Skeletal muscle tissue (tissue), 4 donors: ENCODE measurements around the gene KRTAP1-5. TPM values are rescaled to one million over a fixed set of nuclear protein-coding genes. Genes with fewer than 3 reads are reported as not detected.
"Not testable (repeated sequence)": the region's sequence is repeated elsewhere in the genome, so short reads cannot be mapped to it uniquely, and the experiment has no call there.

Experiments
- H3K27ac ChIP-seq: one replicate; pipeline ENCODE4 v1.7.0; 2013; ENCODE audit warnings: mild to moderate bottlenecking, low read depth, low read length, inconsistent platforms
- H3K27me3 ChIP-seq, 3 donors: one replicate each; pipeline ENCODE4 v1.7.0; 2013; ENCODE audit warnings: low read length in 3 of 3; ENCODE audit not compliant: control insufficient read depth in 3 of 3, insufficient read depth in 3 of 3
- H3K36me3 ChIP-seq, 3 donors: one replicate each; pipeline ENCODE4 v1.7.0; 2013; ENCODE audit warnings: low read length in 3 of 3; ENCODE audit not compliant: control insufficient read depth in 3 of 3, insufficient read depth in 3 of 3
- H3K4me1 ChIP-seq, 3 donors: one replicate each; pipeline ENCODE4 v1.7.0; 2013; ENCODE audit warnings: low read length in 3 of 3, mild to moderate bottlenecking in 3 of 3; ENCODE audit not compliant: control insufficient read depth in 3 of 3, insufficient read depth in 3 of 3
- H3K4me3 ChIP-seq, 3 donors: one replicate each; pipeline ENCODE4 v1.7.0; 2013; ENCODE audit warnings: low read length in 3 of 3
- H3K9ac ChIP-seq, 3 donors: one replicate each; pipeline ENCODE4 v1.7.0; 2013; ENCODE audit warnings: low read length in 3 of 3, mild to moderate bottlenecking in 3 of 3, moderate library complexity in 2 of 3, low read depth in 1 of 3
- H3K9me3 ChIP-seq, 3 donors: one replicate each; pipeline ENCODE4 v1.7.0; 2013; ENCODE audit warnings: low read length in 3 of 3; ENCODE audit not compliant: control insufficient read depth in 3 of 3
- total RNA-seq: library from RNA; depleted of rRNA; stranded (reverse); fragments of >200 nt; gene quantifications from one replicate; pipeline ENCODE4 v1.2.3, GENCODE V29; 2014
- donor health status: Osteomylitis.

KRTAP1-5 gene
- total RNA-seq, 1 donor from 2014 or later, result not detected

DNA sequence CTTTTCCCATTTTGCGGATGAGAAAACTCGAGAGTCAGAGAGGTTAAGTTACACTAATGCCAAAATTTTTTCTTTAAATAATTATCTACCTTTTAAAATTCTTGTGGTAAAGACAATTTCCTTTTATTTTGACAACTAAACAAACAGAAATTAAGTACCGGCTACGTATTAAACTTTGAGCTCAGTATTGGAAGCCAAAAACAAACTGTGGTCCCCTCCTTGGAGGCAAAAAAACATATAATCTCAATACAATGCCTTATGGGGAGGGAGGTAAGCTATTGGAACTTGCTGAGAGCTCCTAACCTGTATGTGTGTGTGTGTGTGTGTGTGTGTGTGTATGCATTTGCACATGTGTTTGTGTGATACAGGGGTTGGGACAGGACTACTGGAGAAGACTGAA, 36.4 kb upstream of the KRTAP1-5 start:
- Histone ChIP-seq H3K9me3 (no peaks in the 10 kb centered on the region), H3K27me3 (peaks cover 11 to 22% (median 15%) of the 10 kb centered on the region in 3 donors), H3K4me3 (no peak overlapping the region), H3K27ac (no peak overlapping the region), H3K9ac (no peak overlapping the region), H3K36me3 (no peaks in the 10 kb centered on the region), H3K4me1 (no peaks in the 10 kb centered on the region)

DNA sequence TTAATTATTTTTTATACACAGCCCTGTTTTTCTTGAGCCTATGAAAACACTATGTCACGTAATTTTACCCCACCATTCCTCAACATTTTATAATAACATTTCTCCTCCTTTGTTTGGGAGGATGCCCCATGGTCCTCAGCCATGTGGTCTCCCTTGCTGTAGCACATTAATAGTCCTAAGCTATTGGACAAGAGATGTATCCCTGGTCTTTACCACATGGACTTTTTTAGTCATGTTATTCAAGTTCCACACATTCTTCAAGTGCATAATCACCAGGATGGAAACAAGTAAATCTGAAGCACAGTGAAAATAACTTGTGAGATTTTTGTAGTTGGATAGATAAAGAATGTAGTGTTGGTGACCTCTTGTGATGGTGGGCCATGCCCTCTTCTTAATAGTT, 35.0 kb upstream of the KRTAP1-5 start:
- H3K4me3 ChIP-seq, result no peak overlapping the region
- H3K36me3 ChIP-seq, result no peaks in the 10 kb centered on the region
- peaks cover 11 to 22% (median 16%) of the 10 kb centered on the region in 3 donors for H3K27me3 ChIP-seq
- no peak overlapping the region for H3K9ac ChIP-seq
- no peaks in the 10 kb centered on the region for H3K4me1 ChIP-seq
- H3K27ac ChIP-seq, result no peak overlapping the region
- H3K9me3 ChIP-seq, result no peaks in the 10 kb centered on the region

DNA sequence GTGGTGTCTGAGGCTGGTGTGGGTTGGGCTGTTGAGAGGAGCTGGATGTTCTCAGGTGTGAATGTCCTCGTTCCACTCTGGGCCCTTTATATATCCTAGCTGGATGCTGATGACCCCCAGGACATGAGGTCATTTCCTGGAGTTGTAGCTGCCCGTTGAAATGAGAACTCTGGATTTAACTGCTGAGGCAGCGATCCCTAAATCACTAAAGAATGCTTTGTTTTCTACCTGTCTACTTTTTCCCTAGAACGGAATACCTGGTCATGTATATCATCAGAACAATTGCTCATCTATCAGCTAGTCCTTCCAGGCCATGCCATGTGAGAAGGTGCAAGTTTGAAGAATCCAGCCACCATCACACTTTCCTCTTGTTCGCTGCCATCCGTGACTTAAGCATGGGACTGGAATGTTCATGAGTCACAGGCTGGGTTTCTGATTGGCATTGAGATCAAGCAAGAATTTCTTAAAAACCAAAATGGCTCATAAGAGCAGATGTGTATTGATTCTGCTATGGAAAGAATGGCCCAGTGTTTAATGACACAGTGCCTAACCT, 33.1 kb upstream of the KRTAP1-5 start, which contains the start of gene KRTAP2-3:
KRTAP2-3 (minus strand) TSS at position 63 of the 553 bp plus-strand sequence. CDS start 64 bp downstream, outside the sequence.
- no peak within 1 kb of the TSS for H3K27ac ChIP-seq

DNA sequence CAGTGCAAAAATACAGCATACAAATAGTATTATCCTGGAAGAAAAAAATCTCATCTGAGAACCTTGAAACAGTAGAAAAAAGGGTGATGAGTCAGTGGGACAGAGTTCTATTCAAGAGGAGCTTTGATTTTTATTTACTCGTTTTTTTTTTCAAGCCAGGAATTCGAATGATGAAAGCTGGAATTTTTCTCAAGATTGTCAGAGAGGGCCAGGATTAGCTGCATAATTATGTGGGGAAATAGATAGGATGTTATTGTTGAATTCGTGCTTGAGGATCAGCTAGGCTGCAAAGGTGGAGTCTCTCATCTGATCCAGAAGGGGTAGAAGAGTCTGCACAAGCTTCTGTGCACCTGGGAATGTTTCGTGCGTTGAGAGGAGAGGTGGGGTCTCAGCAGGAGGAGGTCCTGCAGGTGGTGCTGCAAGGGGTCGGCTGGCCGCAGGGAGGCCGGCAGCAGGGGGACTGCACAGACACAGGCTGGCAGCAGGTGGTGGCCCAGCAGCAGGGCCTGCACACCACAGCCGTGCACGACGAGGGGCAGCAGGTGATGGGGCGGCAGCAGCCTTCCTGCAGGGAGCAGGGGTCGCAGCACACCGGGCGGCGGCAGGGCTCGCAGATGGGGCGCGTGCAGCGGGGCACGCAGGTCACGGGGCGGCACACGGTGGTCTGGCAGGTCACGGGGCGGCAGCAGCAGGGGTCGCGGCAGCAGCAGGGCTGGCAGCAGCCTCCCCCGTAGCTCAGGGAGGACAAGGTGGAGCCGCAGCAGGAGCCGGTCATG, 32.5 kb upstream of the KRTAP1-5 start:
- H3K9me3 ChIP-seq, H3K36me3 ChIP-seq, H3K27ac ChIP-seq, H3K4me1 ChIP-seq, H3K4me3 ChIP-seq, H3K9ac ChIP-seq: not testable (repeated sequence)
- peaks cover 11 to 19% (median 12%) of the 10 kb centered on the region in 3 donors for H3K27me3 ChIP-seq

More for the DNA sequence above, 33.1 kb upstream of the KRTAP1-5 start, which contains the start of gene KRTAP2-3:
- Histone ChIP-seq H3K36me3 (no peaks in the 10 kb centered on the region), H3K4me3 (no peak within 1 kb of the TSS), H3K4me1 (no peaks in the 10 kb centered on the region), H3K9ac (no peak within 1 kb of the TSS), H3K9me3 (no peaks in the 10 kb centered on the region), H3K27me3 (peaks cover 11 to 22% (median 13%) of the 10 kb centered on the region in 3 donors)

DNA sequence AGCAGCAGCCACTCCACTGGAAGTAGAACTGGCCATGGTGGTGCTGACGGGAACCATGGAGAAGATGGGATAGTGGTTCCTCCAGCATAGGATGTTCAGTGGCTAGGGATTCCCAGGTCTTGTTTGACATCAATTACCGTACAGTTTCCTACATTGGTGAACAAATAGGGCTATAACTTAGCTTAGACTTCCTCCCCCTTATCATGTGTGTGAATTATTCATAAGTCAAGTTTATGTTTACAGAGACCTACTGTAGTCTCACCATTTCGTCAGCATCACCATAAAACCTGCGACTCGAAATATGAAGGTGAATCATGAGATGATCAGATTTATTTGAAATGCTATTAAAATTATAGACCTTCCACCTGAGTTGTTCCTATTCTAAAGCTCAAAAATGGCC, 31.7 kb upstream of the KRTAP1-5 start:
- no peak overlapping the region for H3K27ac ChIP-seq
- no peaks in the 10 kb centered on the region for H3K4me1 ChIP-seq
- H3K9ac ChIP-seq, result no peak overlapping the region
- no peak overlapping the region for H3K4me3 ChIP-seq
- H3K36me3 ChIP-seq, result no peaks in the 10 kb centered on the region
- H3K9me3 ChIP-seq, result no peaks in the 10 kb centered on the region
- peaks cover 8 to 17% (median 14%) of the 10 kb centered on the region in 3 donors for H3K27me3 ChIP-seq

DNA sequence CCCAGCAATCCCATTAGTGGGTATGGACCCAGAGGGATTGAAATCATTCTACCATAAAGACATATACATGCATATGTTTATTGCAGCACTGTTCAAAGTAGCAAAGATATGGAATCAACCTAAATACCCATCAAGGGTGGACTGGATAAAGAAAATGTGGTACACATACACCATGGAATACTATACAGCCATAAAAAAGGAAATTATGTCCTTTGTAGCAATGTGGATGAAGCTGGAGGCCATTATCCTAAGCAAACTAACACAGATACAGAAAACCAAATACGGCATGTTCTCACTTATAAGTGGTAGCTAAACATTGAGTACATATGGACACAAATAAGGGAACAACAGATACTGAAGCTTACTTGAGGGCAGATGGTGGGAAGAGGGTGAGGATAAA, 30.5 kb upstream of the KRTAP1-5 start:
- Histone ChIP-seq H3K4me3 (no peak overlapping the region), H3K9ac (no peak overlapping the region), H3K27me3 (peaks cover 7 to 15% (median 14%) of the 10 kb centered on the region in 3 donors), H3K4me1 (no peaks in the 10 kb centered on the region), H3K9me3 (peaks cover 0 to 5% (median 0%) of the 10 kb centered on the region in 3 donors), H3K36me3 (no peaks in the 10 kb centered on the region), H3K27ac (no peak overlapping the region)

DNA sequence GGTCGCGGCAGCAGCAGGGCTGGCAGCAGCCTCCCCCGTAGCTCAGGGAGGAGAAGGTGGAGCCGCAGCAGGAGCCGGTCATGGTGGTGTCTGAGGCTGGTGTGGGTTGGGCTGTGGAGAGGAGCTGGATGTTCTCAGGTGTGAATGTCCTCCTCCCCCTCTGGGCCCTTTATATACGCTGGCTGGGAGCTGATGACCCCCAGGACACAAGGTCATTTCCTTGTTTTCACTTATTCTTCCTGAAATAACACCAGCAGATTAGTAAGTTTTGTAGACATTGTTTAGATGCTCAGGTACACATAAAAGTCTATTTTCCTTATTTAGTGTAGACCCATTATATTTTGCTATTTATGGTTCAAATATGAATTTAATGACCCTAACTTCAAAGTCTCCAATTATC, 28.1 kb upstream of the KRTAP1-5 start, which contains the start of gene KRTAP2-2:
KRTAP2-2 (minus strand) TSS at position 101 of the 400 bp plus-strand sequence; CDS start at position 82, 19 bp downstream.
- H3K27me3 ChIP-seq, result peaks cover 5 to 14% (median 10%) of the 10 kb centered on the region in 3 donors
- not testable (repeated sequence) for H3K9me3 ChIP-seq, H3K36me3 ChIP-seq, H3K4me1 ChIP-seq, H3K9ac ChIP-seq, H3K4me3 ChIP-seq, H3K27ac ChIP-seq

DNA sequence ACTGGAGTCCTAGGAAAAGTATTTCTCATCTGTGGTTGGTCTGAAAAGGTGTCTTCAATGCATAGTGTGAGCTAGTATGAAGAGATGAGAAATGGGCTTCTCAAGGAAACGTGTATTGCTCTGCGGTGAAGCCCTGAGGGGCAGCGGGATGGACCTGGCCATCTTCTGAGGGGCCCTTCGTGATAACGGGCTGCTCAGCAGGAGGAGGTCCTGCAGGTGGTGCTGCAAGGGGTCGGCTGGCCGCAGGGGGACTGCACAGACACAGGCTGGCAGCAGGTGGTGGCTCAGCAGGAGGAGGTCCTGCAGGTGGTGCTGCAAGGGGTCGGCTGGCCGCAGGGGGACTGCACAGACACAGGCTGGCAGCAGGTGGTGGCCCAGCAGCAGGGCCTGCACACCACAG, 27.5 kb upstream of the KRTAP1-5 start:
- not testable (repeated sequence) for H3K4me1 ChIP-seq, H3K9me3 ChIP-seq, H3K36me3 ChIP-seq, H3K27ac ChIP-seq, H3K9ac ChIP-seq, H3K4me3 ChIP-seq
- H3K27me3 ChIP-seq, result peaks cover 3 to 14% (median 7%) of the 10 kb centered on the region in 3 donors

DNA sequence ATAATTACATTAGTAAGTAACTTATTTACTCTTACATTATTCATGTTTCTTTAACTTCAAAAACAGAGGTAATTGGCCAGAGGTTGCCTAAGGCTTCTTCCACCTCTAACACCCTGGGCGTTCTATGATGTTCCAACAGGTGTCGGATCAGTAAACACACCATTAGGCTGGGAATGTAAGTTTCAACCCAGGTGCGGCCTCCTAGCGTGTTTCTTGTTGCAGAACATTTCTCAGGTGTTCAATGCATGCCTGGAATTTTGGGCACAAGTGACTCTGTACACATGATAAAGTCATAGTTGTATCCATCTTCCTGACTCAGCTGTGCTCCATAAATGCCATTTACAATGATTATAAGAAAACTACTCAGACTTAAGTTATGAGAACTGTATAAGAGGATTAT, 27.0 kb upstream of the KRTAP1-5 start:
- Histone ChIP-seq H3K27me3 (peaks cover 1 to 13% (median 6%) of the 10 kb centered on the region in 3 donors), H3K36me3 (no peaks in the 10 kb centered on the region), H3K9me3 (peaks cover 0 to 5% (median 0%) of the 10 kb centered on the region in 3 donors), H3K4me3 (no peak overlapping the region), H3K4me1 (no peaks in the 10 kb centered on the region), H3K9ac (no peak overlapping the region), H3K27ac (no peak overlapping the region)

DNA sequence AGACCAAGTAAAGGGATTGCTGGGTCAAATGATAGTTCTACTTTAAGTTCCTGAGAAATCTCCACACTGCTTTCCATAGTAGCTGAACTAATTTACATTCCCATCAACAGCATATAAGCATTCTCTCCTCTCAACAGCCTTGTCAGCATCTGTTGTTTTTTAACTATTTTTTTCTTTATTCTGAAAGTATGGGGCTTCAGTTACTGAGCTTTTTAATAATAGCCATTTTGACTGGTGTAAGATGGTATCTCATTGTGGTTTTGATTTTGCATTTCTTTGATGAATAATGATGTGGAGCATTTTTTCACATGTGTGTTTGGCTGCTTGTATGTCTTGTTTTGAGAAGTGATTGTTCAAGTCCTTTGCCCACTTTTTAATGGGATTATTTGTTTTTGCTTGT, 25.6 kb upstream of the KRTAP1-5 start:
- no peak overlapping the region for H3K9ac ChIP-seq
- H3K36me3 ChIP-seq, result no peaks in the 10 kb centered on the region
- H3K27ac ChIP-seq, result no peak overlapping the region
- peaks cover 0 to 5% (median 0%) of the 10 kb centered on the region in 3 donors for H3K9me3 ChIP-seq
- no peaks in the 10 kb centered on the region for H3K4me1 ChIP-seq
- no peak overlapping the region for H3K4me3 ChIP-seq
- peaks cover 10 to 19% (median 11%) of the 10 kb centered on the region in 3 donors for H3K27me3 ChIP-seq
